GM19043 (cell line): ENCODE data around the gene ZNF143.
"Not testable (repeated sequence)": the region's sequence is repeated elsewhere in the genome, so short reads cannot be mapped to it uniquely, and the experiment has no call there.

Experiments
- ATAC-seq: cut with Tn5 transposase; IDR thresholded peaks from one replicate; pipeline ENCODE4 v1.9.1; 2021; ENCODE audit warnings: low read depth; ENCODE audit not compliant: unreplicated experiment

Gene ZNF143

GRCh38 chr11:9460322-9461062, at the start of gene ZNF143:
ZNF143 (plus strand) TSS chr11:9461012; CDS start chr11:9471309, 10,297 bp downstream.
- peak; percentile 80 for ATAC-seq

GRCh38 chr11:9428706-9429105, 32.1 kb upstream of the ZNF143 start:
- ATAC-seq = no peak

DNA sequence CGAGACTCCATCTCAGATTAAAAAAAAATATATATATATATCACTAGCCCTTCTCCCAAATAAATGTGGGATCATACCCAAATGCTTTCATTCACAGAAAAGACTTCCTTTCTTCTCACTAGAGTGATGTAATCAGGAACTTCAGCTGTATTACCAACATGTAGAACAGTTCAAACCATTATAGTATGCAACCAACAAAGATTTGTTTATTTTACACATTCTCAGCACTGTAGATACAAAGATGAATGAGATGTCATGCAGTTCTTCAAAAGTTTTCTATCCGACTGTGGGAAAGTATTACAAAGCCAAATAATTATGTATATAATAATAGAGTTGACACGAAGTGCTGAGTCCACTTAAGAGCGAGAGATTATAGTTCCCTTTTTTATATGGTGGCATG, 22.2 kb upstream of the ZNF143 start:
- ATAC-seq = no peak

- no peak for ATAC-seq
These were observed 14.6 kb upstream of the ZNF143 start for GRCh38 chr11:9446230-9446629.

DNA sequence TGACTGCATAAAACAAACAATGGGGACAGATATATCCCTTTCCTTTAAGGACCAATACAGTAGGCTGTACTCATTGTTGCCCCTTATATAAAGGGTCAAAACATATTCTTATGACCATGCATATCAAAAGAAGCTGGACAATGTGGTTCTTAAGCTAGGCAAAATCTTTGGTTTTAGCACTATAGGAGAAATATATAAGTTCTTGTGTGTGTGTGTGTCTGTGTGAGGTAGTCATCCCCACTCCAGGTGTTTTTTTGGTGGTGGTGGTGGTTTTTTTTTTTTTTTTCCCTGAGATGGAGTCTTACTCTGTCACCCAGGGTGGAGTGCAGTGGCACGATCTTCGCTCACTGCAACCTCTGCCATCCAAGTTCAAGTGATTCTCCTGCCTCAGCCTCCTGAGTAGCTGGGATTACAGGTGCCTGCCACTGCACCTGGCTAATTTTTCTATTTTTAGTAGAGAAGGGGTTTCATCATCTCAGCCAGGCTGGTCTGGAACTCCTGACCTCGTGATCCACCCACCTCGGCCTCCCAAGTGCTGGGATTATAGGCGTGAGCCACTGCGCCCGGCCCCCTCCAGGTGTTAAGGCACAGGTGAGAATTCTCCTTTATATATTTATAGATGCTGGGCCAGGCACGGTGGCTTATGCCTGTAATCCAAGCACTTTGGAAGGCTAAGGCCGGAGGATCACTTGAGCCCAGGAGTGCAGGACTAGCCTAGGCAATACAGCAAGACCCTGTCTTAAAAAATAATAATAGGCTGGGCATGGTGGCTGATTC, 12.0 kb upstream of the ZNF143 start:
- no peak for ATAC-seq

GRCh38 chr11:9452023-9452422, 8.8 kb upstream of the ZNF143 start:
- not testable (repeated sequence) for ATAC-seq

- ATAC-seq = no peak
These were observed 5.1 kb upstream of the ZNF143 start for GRCh38 chr11:9455722-9456121.

DNA sequence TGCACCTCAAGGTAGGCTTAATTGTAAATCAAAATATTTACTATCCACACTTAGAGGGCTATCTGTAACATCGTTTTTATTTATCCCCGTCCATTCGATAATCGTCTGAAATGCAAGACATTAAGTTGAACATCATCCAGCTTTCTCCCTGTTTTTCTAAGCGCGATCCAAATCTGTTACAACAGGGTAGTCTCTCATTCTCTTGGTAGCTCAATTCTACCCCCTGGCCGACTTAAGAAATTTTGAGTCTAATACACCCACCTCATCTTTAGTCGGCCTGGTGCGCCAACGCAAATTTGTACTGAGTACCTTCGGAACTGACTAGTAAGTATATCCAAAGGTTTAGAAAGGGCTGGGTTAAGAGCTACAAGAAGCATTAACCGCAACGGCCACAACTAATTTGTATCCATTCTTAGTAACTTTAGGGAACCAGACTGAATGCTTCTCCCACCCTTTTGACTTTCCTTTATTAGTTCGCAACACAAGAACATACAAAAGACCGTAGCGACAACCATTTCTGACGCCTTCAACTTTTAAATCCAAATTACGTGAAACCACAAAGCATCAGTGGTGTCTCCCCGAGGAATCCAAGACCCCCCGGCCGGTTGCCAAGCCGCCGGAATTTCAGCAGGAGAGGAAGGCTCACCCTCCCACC, 1.0 kb upstream of the ZNF143 start:
- no peak for ATAC-seq

GRCh38 chr11:9461063-9461759, 399 bp downstream of the ZNF143 start:
- peak; percentile 45 for ATAC-seq

GRCh38 chr11:9461760-9462134, 935 bp downstream of the ZNF143 start:
- ATAC-seq = no peak

GRCh38 chr11:9462172-9462799, 1.5 kb downstream of the ZNF143 start:
- ATAC-seq = no peak

GRCh38 chr11:9462806-9463537, 2.2 kb downstream of the ZNF143 start:
- no peak for ATAC-seq

DNA sequence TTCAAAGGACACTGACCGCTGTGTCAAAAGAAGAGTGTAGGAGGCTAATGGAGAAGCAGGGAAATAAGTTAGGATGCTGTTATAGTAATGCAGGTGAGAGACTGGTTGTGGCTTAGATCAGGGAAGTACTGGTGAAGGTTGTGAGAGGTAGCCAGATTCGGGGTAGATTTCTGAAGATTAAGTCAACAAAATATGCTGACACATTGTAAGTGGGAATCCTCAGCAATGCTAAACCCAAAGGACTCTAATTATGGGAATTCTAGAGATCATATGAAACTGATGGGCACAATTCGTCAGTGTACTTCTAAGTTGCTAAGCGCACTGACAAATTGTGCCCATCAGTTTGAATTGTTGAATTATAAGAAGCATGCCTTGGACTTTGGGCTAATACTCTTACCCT, 10.0 kb downstream of the ZNF143 start:
- ATAC-seq = no peak

DNA sequence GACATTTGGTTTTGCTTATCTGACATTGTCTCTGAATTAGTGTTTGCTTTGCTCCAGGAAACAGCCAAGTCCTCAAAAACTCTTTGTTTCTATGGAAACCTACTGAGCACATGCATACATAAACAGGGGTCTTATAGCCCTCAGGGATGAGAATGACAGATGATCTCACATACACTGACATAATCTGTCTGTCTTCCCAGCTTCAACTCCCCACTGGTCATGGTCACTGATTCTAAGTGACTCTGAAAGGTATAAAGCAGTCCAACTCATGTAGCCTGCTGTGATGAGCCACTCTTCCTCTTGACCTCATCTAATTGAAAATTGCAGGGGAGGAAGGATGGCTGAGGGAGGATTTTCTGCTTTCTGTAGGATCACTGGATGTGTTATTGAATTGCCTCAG, 12.6 kb downstream of the ZNF143 start:
- no peak for ATAC-seq

DNA sequence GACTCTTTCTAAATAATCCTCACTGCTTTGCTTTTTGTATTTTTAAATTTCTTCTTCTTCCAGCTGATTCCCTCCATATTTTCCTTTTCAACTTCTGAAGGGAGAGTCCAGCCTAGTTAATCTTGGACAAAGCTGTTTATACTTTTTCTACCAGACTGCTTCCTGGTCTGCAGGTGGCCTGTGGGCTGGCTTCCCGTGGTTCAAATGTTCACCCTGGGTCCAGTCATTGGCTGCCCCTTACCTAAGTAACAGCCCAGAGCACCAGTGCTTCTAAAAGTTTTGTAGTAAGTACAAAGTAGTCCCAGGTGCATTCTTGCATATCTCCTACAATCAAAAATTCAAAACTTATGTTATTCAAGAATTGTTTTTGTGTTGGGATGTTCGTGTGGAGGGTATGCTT, 19.1 kb downstream of the ZNF143 start:
- ATAC-seq = no peak

DNA sequence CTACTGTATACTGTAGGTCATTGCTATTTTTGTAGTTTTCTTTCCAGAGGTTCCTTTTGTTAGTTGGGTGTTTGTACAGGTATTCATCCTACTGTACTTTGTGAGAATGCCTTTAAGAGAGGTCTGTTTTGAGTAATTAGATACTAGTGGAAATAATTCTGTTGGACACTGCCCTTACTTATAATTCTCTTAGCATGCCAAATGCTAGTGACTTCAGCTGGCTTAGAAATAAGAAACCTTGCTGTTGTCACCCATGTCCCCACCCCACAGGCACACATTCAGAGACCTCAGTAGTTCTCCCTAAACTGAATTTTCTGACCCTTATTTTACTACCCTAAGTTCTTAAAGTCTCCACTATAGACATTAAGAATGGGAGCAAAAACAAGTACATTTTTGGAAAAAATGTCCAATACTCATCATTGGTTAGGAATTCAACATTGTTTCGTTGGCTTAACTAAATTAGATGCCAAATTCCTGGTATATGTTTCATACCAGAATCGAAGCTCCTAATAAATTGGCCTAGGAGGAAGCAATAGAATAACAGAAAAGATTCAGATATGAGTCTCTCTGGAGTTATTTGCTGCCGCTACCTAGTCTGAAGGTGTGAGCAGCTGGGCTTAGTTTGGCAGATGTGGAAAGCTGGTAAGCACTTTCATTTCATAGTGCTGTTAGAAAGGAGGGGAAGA, 28.4 kb downstream of the ZNF143 start:
- ATAC-seq = no peak

GRCh38 chr11:9490376-9490775, 29.6 kb downstream of the ZNF143 start:
- ATAC-seq = no peak

DNA sequence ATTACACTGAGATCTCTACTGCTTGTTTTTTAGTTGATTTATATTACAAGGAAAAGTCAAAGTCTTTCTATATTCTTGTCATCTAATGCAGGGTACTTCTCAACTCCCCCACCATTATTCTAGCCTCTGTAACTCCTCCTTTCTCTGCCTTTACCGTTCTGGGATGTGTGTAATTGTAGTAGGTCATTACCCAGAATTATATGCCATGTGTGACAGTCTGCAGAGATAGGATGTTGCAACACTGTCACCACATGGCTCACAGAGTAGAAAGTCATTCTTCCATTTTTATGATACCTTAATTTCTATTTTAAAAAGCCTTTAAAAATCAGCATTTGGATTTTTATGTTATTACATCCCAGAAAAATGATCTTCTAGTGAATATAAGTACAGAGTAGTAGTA, 32.7 kb downstream of the ZNF143 start:
- ATAC-seq = no peak

DNA sequence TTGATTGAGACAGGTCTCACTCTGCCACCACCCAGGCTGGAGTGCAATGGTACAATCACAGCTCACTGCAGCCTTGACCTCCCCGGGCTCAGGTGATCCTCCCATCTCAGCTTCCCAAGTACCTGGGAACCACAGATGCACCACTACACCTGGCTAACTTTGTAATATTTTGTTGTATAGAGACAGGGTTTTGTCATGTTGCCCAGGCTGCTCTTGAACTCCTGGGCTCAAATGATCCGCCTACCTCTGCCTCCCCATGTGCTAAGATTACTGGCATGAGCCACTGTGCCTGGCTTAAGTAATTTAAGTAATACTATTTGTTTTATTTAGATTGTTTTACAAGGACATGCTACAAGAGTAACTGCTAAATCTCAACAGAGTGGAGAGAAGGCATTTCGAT, 33.5 kb downstream of the ZNF143 start:
- no peak for ATAC-seq
